HG02763 (cell line): ENCODE results near the gene INSC.

Source experiments
- ATAC-seq: cut with Tn5 transposase; IDR thresholded peaks from one replicate; pipeline ENCODE4 v1.9.1; 2021; ENCODE audit warnings: mild to moderate bottlenecking, moderate library complexity; ENCODE audit not compliant: unreplicated experiment

INSC gene

GRCh38 chr11:15108592-15109130, 6.1 kb upstream of the INSC start:
- ATAC-seq: no peak

- no peak for ATAC-seq
Measured at GRCh38 chr11:15109602-15110001, 5.1 kb upstream of the INSC start.

GRCh38 chr11:15111215-15111614, 3.5 kb upstream of the INSC start:
- ATAC-seq: no peak

- ATAC-seq: no peak
Measured at GRCh38 chr11:15112131-15112541, 2.6 kb upstream of the INSC start.

GRCh38 chr11:15113381-15113780, 1.3 kb upstream of the INSC start:
- peak; percentile 94 for ATAC-seq

GRCh38 chr11:15115686-15116085, 963 bp downstream of the INSC start:
- no peak for ATAC-seq

GRCh38 chr11:15117751-15118150, 3.0 kb downstream of the INSC start:
- no peak for ATAC-seq

- ATAC-seq: no peak
Measured at GRCh38 chr11:15118431-15118830, 3.7 kb downstream of the INSC start.

- ATAC-seq: no peak
Measured at GRCh38 chr11:15119352-15119751, 4.6 kb downstream of the INSC start.

- ATAC-seq: no peak
Measured at GRCh38 chr11:15119826-15120225, 5.1 kb downstream of the INSC start.

- ATAC-seq: no peak
Measured at GRCh38 chr11:15123849-15124248, 9.1 kb downstream of the INSC start.

GRCh38 chr11:15124528-15124927, 9.8 kb downstream of the INSC start:
- ATAC-seq: no peak

- ATAC-seq: no peak
Measured at GRCh38 chr11:15127341-15127740, 12.6 kb downstream of the INSC start.

- ATAC-seq: no peak
Measured at GRCh38 chr11:15128621-15129020, 13.9 kb downstream of the INSC start.

- no peak for ATAC-seq
Measured at GRCh38 chr11:15136166-15136565, 21.4 kb downstream of the INSC start.

GRCh38 chr11:15139096-15139770, 24.5 kb downstream of the INSC start:
- ATAC-seq: no peak

- no peak for ATAC-seq
Measured at GRCh38 chr11:15139958-15140659, 25.4 kb downstream of the INSC start.

- no peak for ATAC-seq
Measured at GRCh38 chr11:15141381-15141780, 26.7 kb downstream of the INSC start.

- no peak for ATAC-seq
Measured at GRCh38 chr11:15142838-15143237, 28.1 kb downstream of the INSC start.

GRCh38 chr11:15143855-15144254, 29.1 kb downstream of the INSC start:
- no peak for ATAC-seq

GRCh38 chr11:15144347-15144746, 29.6 kb downstream of the INSC start:
- ATAC-seq: no peak

- ATAC-seq: no peak
Measured at GRCh38 chr11:15145151-15145550, 30.4 kb downstream of the INSC start.
